Keratinocyte (primary cell): Measurements from ENCODE around the gene SYCE3. TPM values are rescaled to one million over a fixed set of nuclear protein-coding genes. Genes with fewer than 3 reads are reported as not detected.

ENCODE experiments used
- DNase-seq: peaks from one replicate; pipeline ENCODE4 v3.0.0-alpha.2; 2011; ENCODE audit warnings: low read depth, missing footprints, low spot score
- FAIRE-seq: peaks from 2 replicates; lab custom pipeline; 2011; peaks lifted over from hg19 to GRCh38; lab: Jason Lieb, UNC
- H2AFZ ChIP-seq: 2 replicates; pipeline ENCODE4 v1.6.0; 2012; ENCODE audit warnings: low read length, control low read depth, inconsistent platforms; ENCODE audit not compliant: control insufficient read depth
- H3K27ac ChIP-seq: 2 replicates; pipeline ENCODE4 v1.5.1; 2011; ENCODE audit warnings: low read length; ENCODE audit not compliant: control insufficient read depth, insufficient read depth
- H3K27me3 ChIP-seq: 3 replicates; pipeline ENCODE4 v1.6.0; 2011; ENCODE audit warnings: low read length; ENCODE audit not compliant: control insufficient read depth, insufficient read depth; ENCODE audit errors: extremely low read depth
- H3K36me3 ChIP-seq, 2 experiments: 2 replicates in 1 of 2; 3 replicates in 1 of 2; pipeline ENCODE4 v1.5.1; 2011; ENCODE audit warnings: low read length in 2 of 2, mild to moderate bottlenecking in 1 of 2; ENCODE audit not compliant: control insufficient read depth in 2 of 2, insufficient read depth in 2 of 2; ENCODE audit errors: extremely low read depth in 1 of 2
- H3K4me1 ChIP-seq: 3 replicates; pipeline ENCODE4 v1.5.1; 2011; ENCODE audit warnings: low read length; ENCODE audit not compliant: control insufficient read depth, insufficient read depth; ENCODE audit errors: extremely low read depth
- H3K4me2 ChIP-seq: 3 replicates; pipeline ENCODE4 v1.6.0; 2011; ENCODE audit warnings: low read depth, low read length; ENCODE audit not compliant: control insufficient read depth, insufficient read depth; ENCODE audit errors: extremely low read depth
- H3K4me3 ChIP-seq, 3 experiments: fragments of 200-600 bp in 1 of 3; sonication (generic) in 1 of 3; 2 replicates in 2 of 3; 3 replicates in 1 of 3; pipeline ENCODE4 v1.5.1; 2011 to 2016; ENCODE audit warnings: low read length in 3 of 3, mild to moderate bottlenecking in 3 of 3, control low read depth in 2 of 3, inconsistent platforms in 1 of 3, low read depth in 1 of 3, mixed read lengths in 1 of 3, mixed run types in 1 of 3, moderate library complexity in 1 of 3; ENCODE audit not compliant: control insufficient read depth in 2 of 3, insufficient read depth in 2 of 3; ENCODE audit errors: extremely low read depth in 1 of 3
- H3K79me2 ChIP-seq: 2 replicates; pipeline ENCODE4 v1.6.0; 2012; ENCODE audit warnings: low read length; ENCODE audit not compliant: control insufficient read depth, insufficient read depth
- H3K9ac ChIP-seq: 3 replicates; pipeline ENCODE4 v1.6.0; 2011; ENCODE audit warnings: low read length; ENCODE audit not compliant: control insufficient read depth, insufficient read depth; ENCODE audit errors: extremely low read depth
- H3K9me1 ChIP-seq: 3 replicates; pipeline ENCODE4 v1.6.0; 2011; ENCODE audit warnings: low read length; ENCODE audit not compliant: control insufficient read depth, insufficient read depth; ENCODE audit errors: extremely low read depth
- H3K9me3 ChIP-seq: 2 replicates; pipeline ENCODE4 v1.5.1; 2012; ENCODE audit warnings: low read depth, low read length; ENCODE audit not compliant: control insufficient read depth
- H4K20me1 ChIP-seq: 3 replicates; pipeline ENCODE4 v1.6.0; 2011; ENCODE audit warnings: low read length; ENCODE audit not compliant: control insufficient read depth, insufficient read depth; ENCODE audit errors: extremely low read depth
- CTCF ChIP-seq, 3 experiments: IDR thresholded peaks in 1 of 3; conservative IDR thresholded peaks in 1 of 3; optimal IDR thresholded peaks in 1 of 3; 2 replicates in 2 of 3; 3 replicates in 1 of 3; pipeline versions ENCODE3 to v1.5.1; 2011; ENCODE audit warnings: low read length in 3 of 3, mild to moderate bottlenecking in 3 of 3, moderate library complexity in 2 of 3, control low read depth in 1 of 3, inconsistent platforms in 1 of 3; ENCODE audit not compliant: insufficient read depth in 2 of 3; ENCODE audit errors: extremely low read depth in 1 of 3
- EZH2 ChIP-seq: IDR thresholded peaks from one replicate; pipeline ENCODE4 v1.6.1; 2012; ENCODE audit warnings: inconsistent platforms, mild to moderate bottlenecking, low read length, moderate library complexity
- dilution Hi-C: fragments of 300-500 bp; cut with MboI; formaldehyde crosslinking; loops from one replicate; pipeline ENCODE4 v1.7.0; 2020; ENCODE audit warnings: low sequenced_read_pairs; ENCODE audit not compliant: extremely low pct_ligation_motif_present
- polyA plus RNA-seq, 5 experiments: library from polyadenylated mRNA; depleted of rRNA in 3 of 5; stranded (reverse) in 3 of 5; stranded (forward) in 1 of 5; unstranded in 1 of 5; fragments of >200 nt; gene quantifications; 1 replicate in 1 of 5; 2 replicates in 3 of 5; 3 replicates in 1 of 5; pipeline versions ENCODE4 v1.2.1 to v1.2.3, GENCODE V29; 2011 to 2012; ENCODE audit warnings: missing spikeins in 2 of 5, low read depth in 1 of 5, low replicate concordance in 1 of 5

SYCE3 gene
- polyA plus RNA-seq, 1 donor (not counting 4 experiments of a cell fraction or from before 2014, with no cell fraction given), result 0.17 TPM

GRCh38 chr22:50599816-50600455 lies 37.2 kb upstream of the SYCE3 start:
- H3K4me3 ChIP-seq, result no peak overlapping the region
- H3K9me1 ChIP-seq, result no peaks in the 10 kb centered on the region
- no peak for DNase-seq
- H3K4me2 ChIP-seq, result no peak overlapping the region
- H2AFZ ChIP-seq, result no peak overlapping the region
- dilution Hi-C loops, result no loop called here
- FAIRE-seq, result no peak
- H3K4me1 ChIP-seq, result no peaks in the 10 kb centered on the region
- peaks cover 49% of the 10 kb centered on the region for H3K27me3 ChIP-seq
- H3K9me3 ChIP-seq, result no peaks in the 10 kb centered on the region
- H3K27ac ChIP-seq, result no peak overlapping the region
- H3K36me3 ChIP-seq, result no peaks in the 10 kb centered on the region
- TF ChIP-seq CTCF (optimal IDR thresholded peaks at IDR 0.05 in 1 of 3, IDR thresholded peaks at IDR 0.05 in 1 of 3, conservative IDR thresholded peaks at IDR 0.05 in 1 of 3; ENCODE audit: extremely low read depth in 1 of 3, insufficient read depth in 2 of 3, low read length in 3 of 3) (no peak), EZH2 (peak; percentile 43)
- H4K20me1 ChIP-seq, result no peaks in the 10 kb centered on the region
- H3K79me2 ChIP-seq, result no peaks in the 10 kb centered on the region
- H3K9ac ChIP-seq, result no peak overlapping the region

- Histone ChIP-seq H3K79me2 (no peaks in the 10 kb centered on the region), H3K4me1 (no peaks in the 10 kb centered on the region), H3K9me1 (no peaks in the 10 kb centered on the region), H3K36me3 (no peaks in the 10 kb centered on the region), H3K9me3 (no peaks in the 10 kb centered on the region), H3K9ac (no peak overlapping the region), H3K4me3 (no peak overlapping the region), H4K20me1 (no peaks in the 10 kb centered on the region), H3K4me2 (no peak overlapping the region), H3K27ac (no peak overlapping the region), H3K27me3 (peaks cover 21% of the 10 kb centered on the region), H2AFZ (no peak overlapping the region)
- DNase-seq (no peak), FAIRE-seq (no peak)
- TF ChIP-seq EZH2 (no peak), CTCF (optimal IDR thresholded peaks at IDR 0.05 in 1 of 3, IDR thresholded peaks at IDR 0.05 in 1 of 3, conservative IDR thresholded peaks at IDR 0.05 in 1 of 3; ENCODE audit: extremely low read depth in 1 of 3, insufficient read depth in 2 of 3, low read length in 3 of 3) (no peak)
- dilution Hi-C loops, result no loop called here
Observed at GRCh38 chr22:50597097-50597496, 34.4 kb upstream of the SYCE3 start.
